PC-3 (cell line): ENCODE data around the gene ATP6V0E1.

Experiments
- CTCF ChIP-seq: fragments of 300-600 bp; sonication (generic); conservative IDR thresholded peaks from 2 replicates; pipeline ENCODE4 v1.5.1; 2017; ENCODE audit warnings: antibody characterized with exemption, low read depth, mild to moderate bottlenecking, low read length
- EZH2 ChIP-seq: fragments of 300-600 bp; sonication (generic); IDR thresholded peaks from one replicate; pipeline ENCODE4 v1.6.1; 2017; ENCODE audit warnings: antibody characterized with exemption, mild to moderate bottlenecking, low read length; ENCODE audit not compliant: unreplicated experiment

- TF ChIP-seq EZH2: no peak
- TF ChIP-seq CTCF: no peak
Observed at GRCh38 chr5:172981931-172982330, 1.6 kb upstream of the ATP6V0E1 start.
